H1 (cell line): ENCODE data around the gene GAS6. TPM values are rescaled to one million over a fixed set of nuclear protein-coding genes. Genes with fewer than 3 reads are reported as not detected.

Experiments used
- CTCF ChIA-PET: fragments of 300-600 bp; sonication (Branson Sonifier 250); formaldehyde crosslinking; loops from one replicate; lab custom pipeline; 2021; ENCODE audit not compliant: partially characterized antibody; lab: Charles Lee
- POLR2A ChIA-PET: fragments of 300-600 bp; sonication (Branson Sonifier 250); formaldehyde crosslinking; loops from one replicate; lab custom pipeline; 2021; ENCODE audit warnings: inconsistent platforms; ENCODE audit not compliant: partially characterized antibody; lab: Charles Lee
- DNase-seq, 2 experiments: peaks; one replicate each; pipeline versions ENCODE4 v3.0.0 to v3.0.0-alpha.2; 2010 to 2022; ENCODE audit warnings: low spot score in 2 of 2, low read depth in 1 of 2, mixed read lengths in 1 of 2
- FAIRE-seq: peaks from 2 replicates; lab custom pipeline; 2011; peaks lifted over from hg19 to GRCh38; lab: Jason Lieb, UNC
- H2AFZ ChIP-seq: 2 replicates; pipeline ENCODE4 v1.8.1; 2012; ENCODE audit warnings: low read length, inconsistent platforms
- H2AK5ac ChIP-seq: 2 replicates; pipeline ENCODE4 v1.6.1; 2013; ENCODE audit warnings: low read depth, low read length
- H2BK120ac ChIP-seq: replicated peaks from 2 replicates; pipeline ENCODE3; 2013; ENCODE audit warnings: low read depth, low read length, inconsistent platforms
- H2BK12ac ChIP-seq: 2 replicates; pipeline ENCODE4 v1.6.1; 2013; ENCODE audit warnings: low read depth, low read length
- H2BK15ac ChIP-seq: 2 replicates; pipeline ENCODE4 v1.6.1; 2013; ENCODE audit warnings: low read length
- H2BK20ac ChIP-seq: 2 replicates; pipeline ENCODE4 v1.6.1; 2013; ENCODE audit warnings: low read length
- H2BK5ac ChIP-seq: 2 replicates; pipeline ENCODE4 v1.6.1; 2013; ENCODE audit warnings: low read depth, low read length
- H3K14ac ChIP-seq: 2 replicates; pipeline ENCODE4 v1.6.1; 2013; ENCODE audit warnings: inconsistent platforms; ENCODE audit not compliant: insufficient read length
- H3K18ac ChIP-seq: 2 replicates; pipeline ENCODE4 v1.6.1; 2013; ENCODE audit warnings: low read length; ENCODE audit errors: extremely low read depth
- H3K23ac ChIP-seq: 2 replicates; pipeline ENCODE4 v1.6.1; 2013; ENCODE audit warnings: inconsistent platforms; ENCODE audit not compliant: insufficient read length
- H3K23me2 ChIP-seq: 2 replicates; pipeline ENCODE4 v1.6.1; 2013; ENCODE audit warnings: low read depth, low read length
- H3K27ac ChIP-seq: 2 replicates; pipeline ENCODE4 v1.6.1; 2011; ENCODE audit warnings: low read depth, low read length, inconsistent platforms
- H3K27me3 ChIP-seq, 4 experiments: replicated peaks in 1 of 4; 1 replicate in 1 of 4; 2 replicates in 3 of 4; pipeline versions ENCODE4 v1.6.1 to v1.8.1; 2011 to 2013; ENCODE audit warnings: low read length in 3 of 4, mild to moderate bottlenecking in 3 of 4, inconsistent platforms in 2 of 4, mixed read lengths in 2 of 4, moderate library complexity in 1 of 4; ENCODE audit not compliant: control insufficient read depth in 3 of 4, insufficient read depth in 3 of 4; ENCODE audit errors: extremely low read depth in 1 of 4
- H3K36me3 ChIP-seq, 4 experiments: 2 replicates each; pipeline versions ENCODE4 v1.6.1 to v1.8.1; 2011 to 2013; ENCODE audit warnings: mild to moderate bottlenecking in 4 of 4, low read length in 3 of 4, moderate library complexity in 2 of 4, control low read depth in 1 of 4, inconsistent platforms in 1 of 4; ENCODE audit not compliant: insufficient read depth in 4 of 4, control insufficient read depth in 2 of 4
- H3K4ac ChIP-seq: replicated peaks from 2 replicates; pipeline ENCODE3; 2013; ENCODE audit warnings: low read length, low read depth, mixed read lengths, inconsistent platforms; ENCODE audit not compliant: insufficient read length
- H3K4me1 ChIP-seq, 4 experiments: replicated peaks in 1 of 4; 1 replicate in 1 of 4; 2 replicates in 3 of 4; pipeline versions ENCODE4 v1.6.1 to v1.8.1; 2011 to 2013; ENCODE audit warnings: low read length in 3 of 4, inconsistent platforms in 2 of 4, mixed read lengths in 1 of 4; ENCODE audit not compliant: insufficient read depth in 4 of 4, control insufficient read depth in 3 of 4
- H3K4me2 ChIP-seq, 2 experiments: 2 replicates each; pipeline versions ENCODE4 v1.6.1 to v1.8.1; 2011 to 2013; ENCODE audit warnings: low read depth in 2 of 2, low read length in 2 of 2, control low read depth in 1 of 2, inconsistent platforms in 1 of 2, mild to moderate bottlenecking in 1 of 2; ENCODE audit not compliant: insufficient read depth in 1 of 2
- H3K4me3 ChIP-seq, 4 experiments: fragments of 200-600, 300-600 bp in 1 of 4; sonication (generic), shearing (Covaris generic), sonication (Bioruptor Twin) in 1 of 4; 2 replicates each; pipeline versions ENCODE4 v1.5.1 to v1.8.1; 2011 to 2016; ENCODE audit warnings: low read length in 4 of 4, low read depth in 3 of 4, control low read depth in 2 of 4, inconsistent platforms in 2 of 4, mild to moderate bottlenecking in 2 of 4, mixed read lengths in 1 of 4, moderate library complexity in 1 of 4; ENCODE audit not compliant: insufficient read depth in 2 of 4; ENCODE audit errors: extremely low read depth in 1 of 4
- H3K56ac ChIP-seq: replicated peaks from 2 replicates; pipeline ENCODE3; 2013; ENCODE audit warnings: low read depth, mild to moderate bottlenecking, mixed read lengths, low read length, inconsistent platforms; ENCODE audit not compliant: insufficient read length
- H3K79me1 ChIP-seq: 2 replicates; pipeline ENCODE4 v1.6.1; 2013; ENCODE audit warnings: low read depth, low read length, control low read depth
- H3K79me2 ChIP-seq, 2 experiments: 2 replicates each; pipeline versions ENCODE4 v1.6.1 to v1.8.1; 2012 to 2013; ENCODE audit warnings: low read length in 2 of 2, mild to moderate bottlenecking in 2 of 2, inconsistent platforms in 1 of 2; ENCODE audit not compliant: insufficient read depth in 2 of 2, control insufficient read depth in 1 of 2
- H3K9ac ChIP-seq, 4 experiments: replicated peaks in 1 of 4; 1 replicate in 1 of 4; 2 replicates in 3 of 4; pipeline versions ENCODE4 v1.6.1 to v1.8.1; 2011 to 2013; ENCODE audit warnings: low read depth in 3 of 4, low read length in 3 of 4, control low read depth in 2 of 4, mild to moderate bottlenecking in 2 of 4, moderate library complexity in 2 of 4, inconsistent platforms in 1 of 4; ENCODE audit errors: extremely low read depth in 1 of 4
- H3K9me3 ChIP-seq, 2 experiments: 2 replicates each; pipeline versions ENCODE4 v1.6.1 to v1.8.1; 2012 to 2013; ENCODE audit warnings: mild to moderate bottlenecking in 2 of 2, moderate library complexity in 2 of 2, control low read depth in 1 of 2, inconsistent platforms in 1 of 2, low read depth in 1 of 2, low read length in 1 of 2, mixed read lengths in 1 of 2; ENCODE audit not compliant: insufficient read depth in 2 of 2
- H4K20me1 ChIP-seq, 2 experiments: replicated peaks in 1 of 2; 2 replicates each; pipeline versions ENCODE3 to v1.8.1; 2011 to 2013; ENCODE audit warnings: inconsistent platforms in 2 of 2, low read length in 2 of 2, mild to moderate bottlenecking in 1 of 2; ENCODE audit not compliant: insufficient read depth in 2 of 2, control insufficient read depth in 1 of 2
- H4K5ac ChIP-seq: 2 replicates; pipeline ENCODE4 v1.6.1; 2013; ENCODE audit warnings: low read length, low read depth, mixed read lengths, inconsistent platforms; ENCODE audit not compliant: insufficient read length
- H4K8ac ChIP-seq: 2 replicates; pipeline ENCODE4 v1.8.0; 2013; ENCODE audit warnings: mild to moderate bottlenecking, moderate library complexity, low read length, inconsistent platforms; ENCODE audit not compliant: insufficient read depth; ENCODE audit errors: extremely low read depth
- H4K91ac ChIP-seq: replicated peaks from 2 replicates; pipeline ENCODE3; 2013; ENCODE audit warnings: low read length, mixed read lengths, inconsistent platforms; ENCODE audit not compliant: insufficient read length
- BACH1 ChIP-seq: IDR thresholded peaks from 2 replicates; pipeline ENCODE4 v1.6.1; 2012; ENCODE audit warnings: low read length, improper control_type of control experiment
- BCL11A ChIP-seq, 2 experiments: IDR thresholded peaks; one replicate each; pipeline ENCODE4 v1.6.1; 2011; ENCODE audit warnings: low read depth in 2 of 2, low read length in 2 of 2, mild to moderate bottlenecking in 2 of 2
- CTBP2 ChIP-seq: IDR thresholded peaks from 2 replicates; pipeline ENCODE4 v1.7.0; 2011; ENCODE audit warnings: borderline replicate concordance, mild to moderate bottlenecking, moderate library complexity, mixed read lengths, low read length; ENCODE audit not compliant: insufficient read depth, insufficient read length
- EGR1 ChIP-seq: IDR thresholded peaks from 2 replicates; pipeline ENCODE4 v1.6.1; 2011; ENCODE audit warnings: low read depth, low read length, borderline replicate concordance
- KDM5A ChIP-seq: fragments of 200-600 bp; IDR thresholded peaks from 2 replicates; pipeline ENCODE4 v1.7.1; 2012; ENCODE audit warnings: mild to moderate bottlenecking, low read length, inconsistent platforms, mixed read lengths
- PHF8 ChIP-seq: fragments of 200-600 bp; sonication (generic); conservative IDR thresholded peaks from 2 replicates; pipeline ENCODE4 v1.7.1; 2012; ENCODE audit warnings: low read depth, mild to moderate bottlenecking, inconsistent platforms, low read length, moderate library complexity
- POLR2A ChIP-seq, 2 experiments: IDR thresholded peaks; 1 replicate in 1 of 2; 2 replicates in 1 of 2; pipeline ENCODE4 v1.6.1; 2011; ENCODE audit warnings: low read depth in 2 of 2, low read length in 2 of 2, mild to moderate bottlenecking in 2 of 2; ENCODE audit errors: control extremely low read depth in 1 of 2
- SIRT6 ChIP-seq: IDR thresholded peaks from one replicate; pipeline ENCODE4 v1.7.1; 2012; ENCODE audit warnings: low read length, inconsistent platforms
- whole genome bisulfite sequencing, 2 experiments: shearing (Covaris generic) in 1 of 2; methylation state at CpG; one replicate each; pipeline versions ENCODE4 v1.1.6 to v1.1.7; 2013 to 2015; ENCODE audit warnings: low lambda C conversion rate in 2 of 2, mixed read lengths in 2 of 2, inconsistent platforms in 1 of 2, low coverage in 1 of 2, missing lambda C conversion rate in 1 of 2; ENCODE audit not compliant: insufficient replicate concordance in 2 of 2, insufficient coverage in 1 of 2, insufficient read length in 1 of 2; ENCODE audit errors: extremely low coverage in 1 of 2, missing lambda C conversion rate in 1 of 2; 5-methylcytosine and 5-hydroxymethylcytosine counted together
- polyA plus RNA-seq, 7 experiments: library from polyadenylated mRNA; depleted of rRNA in 3 of 7; stranded (reverse) in 5 of 7; unstranded in 2 of 7; fragments of >200 nt in 5 of 7; fragments of 200-250 nt in 2 of 7; gene quantifications; 1 replicate in 5 of 7; 2 replicates in 1 of 7; 4 replicates in 1 of 7; pipeline versions ENCODE4 v1.2.1 to v1.2.3, GENCODE V29; 2011 to 2013; ENCODE audit warnings: missing spikeins in 2 of 7, mixed read lengths in 2 of 7
- total RNA-seq: library from RNA; stranded (reverse); fragmentation: NEBNext Ultra II Directional; extraction: Animal tissue kit (Norgen Biotek cat#: 25700); gene quantifications from 2 replicates; pipeline ENCODE4 v1.2.1, GENCODE V29; 2021
- TF ChIP-seq, protein P1 (sequence below): IDR thresholded peaks from 2 replicates; pipeline ENCODE4 v1.6.1; 2012; ENCODE audit warnings: low read length, inconsistent platforms
- TF ChIP-seq, protein P2 (sequence below), 3 experiments: IDR thresholded peaks; 1 replicate in 2 of 3; 2 replicates in 1 of 3; pipeline versions ENCODE4 v1.5.1 to v1.6.1; 2011; ENCODE audit warnings: low read length in 3 of 3, mild to moderate bottlenecking in 3 of 3, inconsistent platforms in 2 of 3, low read depth in 1 of 3, moderate library complexity in 1 of 3; ENCODE audit not compliant: insufficient read depth in 1 of 3; ENCODE audit errors: control extremely low read depth in 1 of 3

Gene GAS6
- total and polyA plus RNA-seq, 2 of the 8 experiments (the other 6 are each of a cell fraction or from before 2014, with no cell fraction given), result 18.6 to 31.0 TPM

DNA sequence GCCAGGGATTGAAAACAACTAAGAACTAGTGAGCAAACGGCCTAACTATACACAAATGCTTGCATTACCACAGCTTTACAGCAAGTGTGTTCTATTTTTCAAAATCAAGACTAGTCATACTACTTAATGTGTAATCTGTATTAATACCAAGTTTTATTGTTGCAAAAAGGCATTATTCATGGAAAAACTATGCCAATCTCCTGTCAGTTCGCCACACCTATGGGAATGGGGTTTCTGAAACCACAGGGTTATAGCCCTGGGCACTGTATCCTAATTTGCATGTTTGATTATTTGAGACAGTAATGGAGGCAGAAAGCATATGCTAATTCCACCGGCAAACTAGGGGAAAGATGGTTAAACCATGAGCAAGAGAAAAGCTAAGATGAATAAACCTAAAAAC is 14.3 kb downstream of the GAS6 start:
- Histone ChIP-seq H3K23ac (no peak overlapping the region), H3K9ac (no peak overlapping the region), H2BK20ac (no peak overlapping the region), H4K20me1 (peaks cover 0 to 8% of the 10 kb centered on the region in 2 experiments), H2AK5ac (no peak overlapping the region), H3K79me2 (0 out of 4 replicates have a peak, but pooled peaks cover 0 to 6% of the 10 kb centered on the region in 2 experiments), H3K56ac (no peak overlapping the region), H3K36me3 (no peaks in the 10 kb centered on the region), H4K5ac (no peak overlapping the region), H3K27ac (no peak overlapping the region), H3K14ac (no peak overlapping the region), H3K18ac (no peak overlapping the region), H2BK12ac (no peak overlapping the region), H3K4me2 (no peak overlapping the region), H3K27me3 (no peaks in the 10 kb centered on the region), H4K91ac (no peak overlapping the region), H3K4me1 (peaks cover 0 to 13% (median 5%) of the 10 kb centered on the region in 4 experiments; a peak in 4 of 7 replicates), H2BK120ac (no peak overlapping the region), H3K4me3 (no peak overlapping the region), H3K4ac (no peak overlapping the region), H2BK15ac (no peak overlapping the region), H2BK5ac (no peak overlapping the region), H2AFZ (no peak overlapping the region), H3K79me1 (no peaks in the 10 kb centered on the region; the same call in 1 of the 2 replicates), H3K9me3 (no peaks in the 10 kb centered on the region), H4K8ac (no peak overlapping the region), H3K23me2 (peaks cover 7% of the 10 kb centered on the region; the same call in 1 of the 2 replicates)
- POLR2A ChIA-PET, result no interaction called here
- no peak for DNase-seq
- WGBS, 2 experiments, result 93% methylated on average over 3 of the region's 3 CpGs; no CpG with 5 or more reads in 1 of the 2 experiments
- FAIRE-seq, result no peak
- CTCF ChIA-PET, result interaction anchor here (0.9 to 1.1 kb wide), 3 partner anchors 24 to 119 kb away, joined by 3 to 4 read pairs (median 3); no protein-coding TSS in a partner anchor
- TF ChIP-seq, protein P1, sequence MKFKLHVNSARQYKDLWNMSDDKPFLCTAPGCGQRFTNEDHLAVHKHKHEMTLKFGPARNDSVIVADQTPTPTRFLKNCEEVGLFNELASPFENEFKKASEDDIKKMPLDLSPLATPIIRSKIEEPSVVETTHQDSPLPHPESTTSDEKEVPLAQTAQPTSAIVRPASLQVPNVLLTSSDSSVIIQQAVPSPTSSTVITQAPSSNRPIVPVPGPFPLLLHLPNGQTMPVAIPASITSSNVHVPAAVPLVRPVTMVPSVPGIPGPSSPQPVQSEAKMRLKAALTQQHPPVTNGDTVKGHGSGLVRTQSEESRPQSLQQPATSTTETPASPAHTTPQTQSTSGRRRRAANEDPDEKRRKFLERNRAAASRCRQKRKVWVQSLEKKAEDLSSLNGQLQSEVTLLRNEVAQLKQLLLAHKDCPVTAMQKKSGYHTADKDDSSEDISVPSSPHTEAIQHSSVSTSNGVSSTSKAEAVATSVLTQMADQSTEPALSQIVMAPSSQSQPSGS, result no peak
- TF ChIP-seq EGR1 (no peak), BACH1 (no peak), KDM5A (no peak), PHF8 (no peak), POLR2A (IDR thresholded peaks at IDR 0.05; ENCODE audit: control extremely low read depth in 1 of 2, low read depth in 2 of 2, low read length in 2 of 2) (no peak), SIRT6 (no peak), BCL11A (IDR thresholded peaks at IDR 0.05; ENCODE audit: low read depth in 2 of 2, low read length in 2 of 2) (no peak), CTBP2 (no peak)
- TF ChIP-seq, protein P2, sequence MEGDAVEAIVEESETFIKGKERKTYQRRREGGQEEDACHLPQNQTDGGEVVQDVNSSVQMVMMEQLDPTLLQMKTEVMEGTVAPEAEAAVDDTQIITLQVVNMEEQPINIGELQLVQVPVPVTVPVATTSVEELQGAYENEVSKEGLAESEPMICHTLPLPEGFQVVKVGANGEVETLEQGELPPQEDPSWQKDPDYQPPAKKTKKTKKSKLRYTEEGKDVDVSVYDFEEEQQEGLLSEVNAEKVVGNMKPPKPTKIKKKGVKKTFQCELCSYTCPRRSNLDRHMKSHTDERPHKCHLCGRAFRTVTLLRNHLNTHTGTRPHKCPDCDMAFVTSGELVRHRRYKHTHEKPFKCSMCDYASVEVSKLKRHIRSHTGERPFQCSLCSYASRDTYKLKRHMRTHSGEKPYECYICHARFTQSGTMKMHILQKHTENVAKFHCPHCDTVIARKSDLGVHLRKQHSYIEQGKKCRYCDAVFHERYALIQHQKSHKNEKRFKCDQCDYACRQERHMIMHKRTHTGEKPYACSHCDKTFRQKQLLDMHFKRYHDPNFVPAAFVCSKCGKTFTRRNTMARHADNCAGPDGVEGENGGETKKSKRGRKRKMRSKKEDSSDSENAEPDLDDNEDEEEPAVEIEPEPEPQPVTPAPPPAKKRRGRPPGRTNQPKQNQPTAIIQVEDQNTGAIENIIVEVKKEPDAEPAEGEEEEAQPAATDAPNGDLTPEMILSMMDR (IDR thresholded peaks at IDR 0.05; ENCODE audit: control extremely low read depth in 1 of 3, insufficient read depth in 1 of 3, low read depth in 1 of 3, low read length in 3 of 3), result no peak
